Sigmoid colon (tissue), 4 donors: ENCODE data around the gene ATAD5.

ENCODE experiments used
- CTCF ChIP-seq, 4 experiments: fragments of 450-650 bp in 3 of 4; fragments of 200-600 bp in 1 of 4; IDR thresholded peaks; one replicate each; pipeline ENCODE4 v1.5.1; 2016 to 2019; ENCODE audit warnings: antibody characterized with exemption in 4 of 4, mild to moderate bottlenecking in 3 of 4, moderate library complexity in 2 of 4
- POLR2A ChIP-seq, 2 donors: fragments of 450-650 bp; IDR thresholded peaks; one replicate each; pipeline ENCODE4 v1.6.1; 2016; ENCODE audit warnings: antibody characterized with exemption in 2 of 2, mild to moderate bottlenecking in 2 of 2, moderate library complexity in 2 of 2
- POLR2AphosphoS5 ChIP-seq, 4 donors: sonication (generic); formaldehyde crosslinking; IDR thresholded peaks; one replicate each; pipeline ENCODE4 v1.6.1; 2017; ENCODE audit warnings: antibody characterized with exemption in 4 of 4

- TF ChIP-seq POLR2AphosphoS5 (IDR thresholded peaks at IDR 0.05) (no peak), POLR2A (IDR thresholded peaks at IDR 0.05) (no peak), CTCF (IDR thresholded peaks at IDR 0.05) (no peak)
These were observed 19.3 kb upstream of the ATAD5 start for GRCh38 chr17:30812218-30813177.
